HG03196 (cell line): ENCODE data around the gene TSKU.

Source experiments
- ATAC-seq: cut with Tn5 transposase; IDR thresholded peaks from one replicate; pipeline ENCODE4 v1.9.1; 2021; ENCODE audit not compliant: unreplicated experiment

Gene TSKU

GRCh38 chr11:76769645-76770586 lies 13.2 kb upstream of the TSKU start:
- no peak for ATAC-seq

DNA sequence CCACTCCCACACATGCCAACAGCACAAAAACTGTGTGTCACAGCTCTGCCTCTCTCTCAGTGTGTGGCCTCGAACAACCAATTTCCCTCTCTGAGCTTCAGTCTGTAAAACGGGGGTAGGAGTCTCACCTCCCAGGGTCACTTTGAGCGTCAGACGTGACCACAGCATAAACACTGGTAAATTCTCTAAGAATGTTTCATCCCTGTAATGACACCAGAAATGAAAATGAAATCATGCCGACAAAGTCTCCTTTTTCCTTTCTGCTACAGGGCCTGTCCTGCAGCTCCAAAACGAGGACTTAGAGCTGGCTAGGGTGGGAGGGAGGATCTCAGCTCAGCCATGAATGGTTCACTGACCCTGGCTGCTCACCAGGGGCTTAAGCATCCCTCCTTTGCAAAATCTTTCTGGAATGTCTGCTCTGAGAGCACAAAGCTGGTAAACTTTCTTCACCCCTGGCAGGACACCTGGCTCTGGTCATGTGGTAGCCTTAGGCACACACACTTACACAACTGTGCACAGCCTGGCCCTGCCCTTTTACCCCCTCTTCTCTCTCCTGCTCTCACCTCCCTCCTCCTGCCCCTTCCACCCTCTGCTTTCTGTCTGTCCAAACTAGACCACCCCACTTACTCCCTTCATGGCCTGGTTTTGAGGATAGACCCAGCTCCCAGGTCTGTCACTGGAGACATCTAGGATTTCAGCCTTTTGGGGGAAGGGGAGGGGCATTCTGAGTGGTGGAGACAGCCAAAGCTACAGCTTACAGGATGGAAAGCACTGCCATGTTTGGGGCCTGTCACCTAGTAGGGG lies 12.3 kb upstream of the TSKU start:
- ATAC-seq, result no peak

GRCh38 chr11:76771446-76772099 lies 11.6 kb upstream of the TSKU start:
- ATAC-seq, result no peak

GRCh38 chr11:76772100-76772782 lies 10.9 kb upstream of the TSKU start:
- no peak for ATAC-seq

GRCh38 chr11:76772783-76773106 lies 10.4 kb upstream of the TSKU start:
- no peak for ATAC-seq

- ATAC-seq, result no peak
Observed at GRCh38 chr11:76773921-76774361, 9.2 kb upstream of the TSKU start.

- no peak for ATAC-seq
Observed at GRCh38 chr11:76776472-76776871, 6.7 kb upstream of the TSKU start.

- no peak for ATAC-seq
Observed at GRCh38 chr11:76777305-76777704, 5.9 kb upstream of the TSKU start.

- ATAC-seq, result no peak
Observed at GRCh38 chr11:76777876-76778275, 5.3 kb upstream of the TSKU start.

DNA sequence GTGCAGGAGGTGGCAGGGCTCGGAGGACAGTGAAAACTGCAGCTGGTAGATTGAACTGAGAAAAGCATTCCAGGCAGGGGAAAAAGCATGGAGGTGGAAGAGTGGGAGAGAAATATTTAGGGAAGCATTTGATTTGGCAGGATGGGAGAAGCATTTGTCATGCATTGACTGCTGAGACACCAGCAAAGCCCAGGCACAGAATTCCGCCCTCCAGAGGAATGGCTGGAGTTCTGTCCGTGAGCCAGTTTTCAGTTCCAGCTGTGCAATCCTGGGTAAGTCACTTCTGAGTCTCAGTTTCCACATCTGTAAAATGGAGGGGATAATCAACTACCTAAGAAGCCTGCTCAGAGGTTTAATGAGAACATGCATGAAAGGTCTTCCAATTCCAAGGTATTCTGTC lies 4.3 kb upstream of the TSKU start:
- no peak for ATAC-seq

DNA sequence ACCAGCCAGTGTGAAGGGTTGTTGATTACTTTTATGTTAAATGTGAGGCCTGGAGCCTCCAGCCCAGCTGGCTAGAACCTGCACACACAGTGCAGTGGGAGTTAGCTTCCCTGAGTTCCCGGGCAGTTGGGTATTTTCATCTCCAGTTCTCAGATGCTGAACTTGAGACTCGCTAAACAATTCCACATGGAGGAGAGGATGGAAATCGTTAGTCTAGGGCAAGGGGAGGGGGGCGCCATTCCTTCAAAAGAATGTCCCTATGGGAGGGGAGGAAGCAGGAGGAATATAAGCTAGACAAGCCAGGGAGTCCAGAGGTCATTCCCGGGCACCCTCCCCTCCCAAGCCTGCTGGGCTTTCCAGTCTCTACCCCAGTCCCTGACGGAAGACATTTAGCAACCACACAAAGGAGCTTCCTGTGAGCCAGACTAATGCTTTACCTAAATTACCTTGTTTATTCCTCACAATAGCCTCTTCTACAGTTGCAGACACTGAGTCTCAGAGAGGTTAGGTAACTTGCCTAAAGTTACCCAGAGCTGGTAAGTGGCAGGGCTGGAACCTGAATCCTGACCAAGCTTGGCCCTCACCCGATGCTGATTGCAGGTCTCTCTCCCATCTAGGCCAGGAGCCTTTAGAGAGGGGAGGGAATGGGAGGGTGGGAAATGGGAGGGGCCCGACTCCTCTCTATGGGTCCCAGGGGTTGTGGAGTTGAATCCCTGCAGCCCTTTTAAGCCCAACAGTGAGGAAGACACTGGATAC lies 1.9 kb upstream of the TSKU start:
- ATAC-seq, result no peak

DNA sequence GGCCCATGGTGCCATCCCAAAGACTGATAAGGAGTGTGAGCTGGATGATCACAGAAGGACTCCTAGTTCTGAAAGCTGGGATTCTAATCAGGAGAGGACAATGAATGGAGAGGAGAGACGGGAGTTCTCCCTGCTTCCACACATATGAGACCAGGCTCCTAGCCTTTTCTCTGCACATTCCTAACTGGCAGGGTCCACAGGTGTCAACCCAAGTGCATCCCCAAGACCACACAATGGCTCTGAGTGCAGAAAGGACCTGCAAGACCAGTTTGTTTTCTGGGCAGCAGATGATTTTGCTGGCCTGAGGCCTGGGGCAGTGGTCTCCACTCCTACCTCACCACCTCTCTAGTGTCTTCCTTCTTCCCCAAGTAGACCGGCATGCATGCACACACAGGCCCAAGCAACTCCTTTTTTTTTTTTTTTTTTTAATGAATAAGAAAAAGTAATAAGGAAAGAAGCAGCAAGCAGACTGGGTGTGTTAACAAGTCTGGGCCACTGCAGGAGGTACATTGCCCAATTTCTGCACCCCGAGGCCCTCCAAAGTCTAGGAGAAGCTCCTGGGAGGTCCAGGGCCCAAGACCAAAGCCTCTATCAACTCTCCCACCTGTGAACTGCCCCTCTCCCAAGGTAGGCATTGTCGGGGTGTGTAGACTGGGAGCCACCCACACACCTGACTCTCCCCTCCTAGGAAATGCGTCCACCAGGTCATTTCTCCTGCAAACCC lies 1.2 kb upstream of the TSKU start:
- ATAC-seq, result no peak

DNA sequence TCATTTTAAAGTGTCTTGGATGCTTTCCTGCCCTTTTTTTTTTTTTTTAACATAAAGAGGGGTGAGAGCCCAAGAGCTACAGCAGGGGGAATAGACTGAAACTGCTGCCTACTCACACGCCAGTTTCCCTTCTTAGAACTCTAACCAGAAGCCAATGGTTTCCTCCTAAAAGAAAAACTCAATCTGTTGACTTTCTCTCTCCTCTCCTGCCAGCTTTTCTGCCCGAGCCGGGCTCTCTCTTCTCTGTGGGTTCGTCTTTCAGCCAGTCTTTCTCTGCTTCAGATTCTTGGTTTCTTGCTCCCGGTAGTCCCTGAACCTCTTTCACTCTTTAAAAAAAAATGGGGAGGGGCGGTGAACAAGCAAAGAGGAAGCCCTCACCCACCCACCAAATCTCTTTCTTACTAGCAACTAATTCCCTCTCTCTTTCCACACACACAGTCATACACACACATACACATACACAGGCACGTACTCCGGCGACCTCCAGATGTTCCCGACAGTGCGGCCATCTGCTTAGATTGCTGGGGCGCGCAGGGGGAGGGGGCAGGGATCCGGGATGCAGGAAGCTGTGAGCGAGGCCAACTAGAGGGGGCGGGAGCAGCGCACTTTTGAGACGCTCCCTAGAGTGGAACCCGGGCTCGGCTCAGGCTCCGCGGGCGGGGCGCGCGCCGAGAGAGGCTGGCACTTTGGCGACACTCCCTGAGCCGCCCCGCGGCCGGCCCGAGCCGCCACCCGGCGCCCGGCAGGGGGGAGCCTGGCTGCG lies 444 bp upstream of the TSKU start:
- ATAC-seq, result no peak

- ATAC-seq, result no peak
Observed at GRCh38 chr11:76783896-76784813, 999 bp downstream of the TSKU start.

DNA sequence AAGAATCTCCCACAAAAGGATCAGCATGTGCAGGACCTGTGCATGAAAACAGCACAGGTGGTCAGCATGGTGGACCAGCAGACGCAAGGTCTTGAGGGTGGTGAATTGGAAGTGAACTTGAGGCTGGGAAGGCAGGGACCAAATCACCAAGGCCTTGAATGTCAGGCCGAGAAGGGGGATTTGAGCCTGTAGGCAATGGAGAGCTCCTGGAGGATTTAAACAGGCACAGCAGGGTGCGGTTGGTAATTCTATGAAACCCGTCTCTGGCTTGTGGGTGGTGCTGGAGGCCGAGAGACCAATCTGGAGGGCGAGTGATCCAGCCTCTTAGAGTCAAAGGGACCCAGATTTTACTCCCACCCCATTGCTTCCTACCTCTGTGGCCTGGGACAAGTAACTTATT lies 2.4 kb downstream of the TSKU start:
- ATAC-seq, result no peak

GRCh38 chr11:76786016-76786415 lies 2.9 kb downstream of the TSKU start:
- ATAC-seq, result no peak

DNA sequence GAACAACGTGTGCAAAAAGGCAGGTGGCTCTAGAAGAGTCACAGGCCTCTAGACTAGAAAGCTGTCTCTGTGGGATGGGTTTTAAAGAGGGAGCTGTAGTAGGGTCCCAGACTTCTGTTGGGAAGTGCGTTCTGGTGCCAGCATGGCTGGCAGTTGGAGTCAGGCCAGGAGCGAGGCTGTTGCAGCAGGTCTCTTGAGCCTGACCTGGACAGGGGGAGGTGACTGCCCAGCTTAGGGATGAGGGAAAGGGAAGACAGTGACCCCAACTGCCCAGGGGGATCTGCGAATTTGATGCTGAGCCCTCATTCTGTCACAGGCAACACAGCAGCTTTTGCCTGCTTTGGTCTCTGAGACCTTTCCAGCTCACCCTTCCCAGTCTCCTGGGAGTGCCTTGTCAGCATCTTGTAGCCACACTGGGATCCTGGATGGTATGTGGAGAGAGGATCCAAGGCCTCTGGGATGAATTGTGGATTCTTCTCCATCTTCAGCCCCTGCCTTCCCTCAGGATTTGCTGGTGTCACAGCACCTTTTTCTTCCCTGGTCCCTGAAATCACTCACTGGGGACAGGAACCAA lies 3.4 kb downstream of the TSKU start:
- ATAC-seq, result no peak

DNA sequence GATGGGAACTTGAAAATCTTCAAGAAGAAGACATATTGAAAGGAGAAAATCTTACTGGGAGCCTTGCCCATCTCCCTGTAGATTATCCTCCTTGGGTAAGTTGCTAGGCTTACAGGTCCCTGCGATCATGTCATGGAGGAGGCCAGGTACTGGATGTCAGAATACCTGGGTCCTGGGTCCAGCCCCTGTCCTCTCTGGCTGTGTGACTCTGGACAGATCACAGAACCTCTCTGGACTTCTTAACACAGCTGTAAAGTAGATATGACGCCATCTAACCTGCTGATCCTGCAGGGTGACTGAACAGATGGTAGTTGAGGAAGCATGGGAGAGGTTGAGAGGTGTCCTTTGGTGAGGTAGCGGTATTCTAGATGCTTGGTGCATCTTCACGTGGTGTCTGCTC lies 4.1 kb downstream of the TSKU start:
- no peak for ATAC-seq
